Lower lobe of right lung (tissue), 2 donors: Measurements from ENCODE around the gene UCN. TPM values are rescaled to one million over a fixed set of nuclear protein-coding genes. Genes with fewer than 3 reads are reported as not detected.
"Not testable (repeated sequence)": the region's sequence is repeated elsewhere in the genome, so short reads cannot be mapped to it uniquely, and the experiment has no call there.

Experiments used
- ATAC-seq, 2 donors: fragments of 200-7000 bp; cut with Tn5 transposase; one replicate each; pipeline ENCODE4 v1.9.1; 2020 to 2022; ENCODE audit warnings: mild to moderate bottlenecking in 2 of 2, moderate library complexity in 2 of 2
- DNase-seq: peaks from one replicate; pipeline ENCODE4 v3.0.0-alpha.2; 2020
- H3K27ac ChIP-seq: fragments of 200-600 bp; one replicate; pipeline ENCODE4 v1.8.0; 2022
- H3K27me3 ChIP-seq: fragments of 200-600 bp; one replicate; pipeline ENCODE4 v1.8.0; 2022; ENCODE audit warnings: low read depth
- H3K36me3 ChIP-seq: fragments of 200-600 bp; one replicate; pipeline ENCODE4 v1.8.0; 2022; ENCODE audit warnings: mild to moderate bottlenecking
- H3K4me1 ChIP-seq: fragments of 200-600 bp; one replicate; pipeline ENCODE4 v1.8.0; 2022
- H3K4me3 ChIP-seq: fragments of 200-600 bp; one replicate; pipeline ENCODE4 v1.8.0; 2022; ENCODE audit warnings: mild to moderate bottlenecking
- H3K9me3 ChIP-seq: fragments of 200-600 bp; one replicate; pipeline ENCODE4 v1.8.0; 2022
- intact Hi-C: fragments of 100-400 bp; cut with DNase I; formaldehyde crosslinking; loops from one replicate; pipeline ENCODE4 v1.11.0; 2022
- total RNA-seq: library from RNA; stranded (reverse); fragmentation: NEBNext Ultra II Directional; extraction: Animal tissue kit (Norgen Biotek cat#: 25700); gene quantifications from one replicate; pipeline ENCODE4 v1.2.1, GENCODE V29; 2021
- TF ChIP-seq, protein P1 (sequence below): fragments of 200-600 bp; IDR thresholded peaks from one replicate; pipeline ENCODE4 v1.8.0; 2022; ENCODE audit warnings: antibody characterized with exemption, mild to moderate bottlenecking
- donor health status: DM: no; HTN: yes; CAD: no; lungs with severe emphysema.

UCN gene
- total RNA-seq, 1 donor from 2014 or later = 4.0 TPM

DNA sequence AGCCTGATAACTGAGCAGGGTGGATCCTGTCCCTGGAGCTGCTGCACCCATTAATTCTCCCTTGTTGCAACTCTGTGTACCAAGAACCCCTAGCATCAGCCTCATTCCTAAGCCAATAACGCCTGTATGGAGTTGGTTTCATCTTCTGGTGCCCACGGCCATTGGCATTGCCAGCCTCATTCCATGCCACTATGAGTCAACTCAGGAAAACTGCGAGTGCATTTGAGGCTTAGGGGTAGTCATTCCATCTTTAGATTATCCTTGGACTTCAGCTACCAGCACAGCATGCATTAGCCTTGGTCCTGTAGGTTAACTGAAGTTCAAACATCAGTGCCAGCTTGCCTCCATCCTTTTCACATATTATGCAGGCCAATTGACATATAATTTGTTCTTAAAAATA lies 27.4 kb downstream of the UCN start:
- Histone ChIP-seq H3K9me3 (no peaks in the 10 kb centered on the region), H3K27ac (no peak overlapping the region), H3K36me3 (no peaks in the 10 kb centered on the region), H3K4me3 (no peak overlapping the region), H3K4me1 (peaks cover 8% of the 10 kb centered on the region), H3K27me3 (peaks cover 10% of the 10 kb centered on the region)
- DNase-seq = no peak
- no peak for ATAC-seq
- TF ChIP-seq, protein P1, sequence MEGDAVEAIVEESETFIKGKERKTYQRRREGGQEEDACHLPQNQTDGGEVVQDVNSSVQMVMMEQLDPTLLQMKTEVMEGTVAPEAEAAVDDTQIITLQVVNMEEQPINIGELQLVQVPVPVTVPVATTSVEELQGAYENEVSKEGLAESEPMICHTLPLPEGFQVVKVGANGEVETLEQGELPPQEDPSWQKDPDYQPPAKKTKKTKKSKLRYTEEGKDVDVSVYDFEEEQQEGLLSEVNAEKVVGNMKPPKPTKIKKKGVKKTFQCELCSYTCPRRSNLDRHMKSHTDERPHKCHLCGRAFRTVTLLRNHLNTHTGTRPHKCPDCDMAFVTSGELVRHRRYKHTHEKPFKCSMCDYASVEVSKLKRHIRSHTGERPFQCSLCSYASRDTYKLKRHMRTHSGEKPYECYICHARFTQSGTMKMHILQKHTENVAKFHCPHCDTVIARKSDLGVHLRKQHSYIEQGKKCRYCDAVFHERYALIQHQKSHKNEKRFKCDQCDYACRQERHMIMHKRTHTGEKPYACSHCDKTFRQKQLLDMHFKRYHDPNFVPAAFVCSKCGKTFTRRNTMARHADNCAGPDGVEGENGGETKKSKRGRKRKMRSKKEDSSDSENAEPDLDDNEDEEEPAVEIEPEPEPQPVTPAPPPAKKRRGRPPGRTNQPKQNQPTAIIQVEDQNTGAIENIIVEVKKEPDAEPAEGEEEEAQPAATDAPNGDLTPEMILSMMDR = no peak
- intact Hi-C loops = no loop called here

DNA sequence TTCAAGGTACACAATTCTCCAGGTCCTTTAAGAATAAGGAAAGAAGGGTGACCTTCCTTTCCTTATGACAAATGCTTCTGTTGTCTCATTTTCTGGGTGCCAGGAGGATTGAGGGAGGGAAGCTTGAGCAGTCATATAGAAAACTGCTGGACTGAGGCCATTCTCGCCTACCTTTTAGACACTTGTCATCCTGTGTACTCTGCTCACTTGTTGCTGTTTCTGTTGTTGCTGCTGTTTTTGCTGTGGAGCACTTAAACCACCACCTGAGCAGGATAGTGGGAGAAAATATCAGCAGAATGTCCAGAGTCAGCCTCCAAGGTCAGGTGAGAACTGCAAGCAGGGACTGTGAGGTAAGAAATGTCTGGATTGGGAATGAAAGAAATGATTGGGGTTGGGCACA lies 30.2 kb downstream of the UCN start:
- TF ChIP-seq, protein P1 = no peak
- DNase-seq (no peak), ATAC-seq (no peak)
- Histone ChIP-seq H3K36me3 (no peaks in the 10 kb centered on the region), H3K4me3 (no peak overlapping the region), H3K9me3 (no peaks in the 10 kb centered on the region), H3K27me3 (peaks cover 4% of the 10 kb centered on the region), H3K4me1 (peaks cover 8% of the 10 kb centered on the region), H3K27ac (no peak overlapping the region)
- intact Hi-C loops = no loop called here

DNA sequence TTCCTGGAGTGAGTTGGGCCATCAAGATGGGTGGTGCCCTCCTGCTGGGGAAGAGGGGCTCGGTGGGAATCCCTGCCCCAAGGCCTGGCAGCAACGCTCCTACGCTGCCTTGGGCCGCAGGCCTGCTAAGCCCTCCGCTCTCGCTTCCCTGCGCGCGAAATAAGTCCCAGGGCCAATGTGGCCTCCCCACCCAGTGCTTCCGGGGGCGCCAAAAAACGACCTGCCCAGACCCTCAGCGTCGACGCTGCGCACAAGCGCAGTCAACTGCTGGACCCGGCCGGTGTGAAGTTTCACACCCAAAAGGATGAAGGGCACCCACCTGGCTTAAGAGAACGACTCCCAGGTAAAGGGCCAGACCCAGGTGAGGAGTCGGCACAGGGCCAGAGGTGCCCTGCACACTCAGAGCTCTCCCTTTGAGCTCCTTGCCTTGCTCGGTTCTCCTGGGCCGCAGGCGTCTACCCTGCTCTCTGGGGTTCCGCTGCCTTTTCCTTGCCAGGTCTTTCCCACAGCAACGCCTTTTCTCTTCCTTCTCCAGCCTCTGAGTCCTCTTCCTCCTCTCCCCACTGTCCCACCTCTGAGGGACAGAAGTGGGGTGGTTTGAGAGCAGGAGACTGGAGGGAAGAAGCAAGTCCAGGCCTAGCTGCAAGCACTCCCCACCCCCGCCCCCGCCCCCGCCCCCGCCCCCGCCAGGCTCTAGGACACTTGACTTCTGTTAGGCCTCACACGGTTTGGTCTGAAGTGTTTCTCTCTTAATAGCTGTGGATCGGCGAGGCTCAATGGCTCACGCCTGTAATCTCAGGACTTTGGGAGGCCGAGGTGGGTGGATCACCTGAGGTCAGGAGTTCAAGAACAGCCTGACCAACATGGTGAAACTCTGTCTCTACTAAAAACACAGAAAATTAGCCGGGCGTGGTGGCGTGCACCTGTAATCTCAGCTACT lies 32.8 kb downstream of the UCN start, which contains the start of gene DNAJC5G:
Gene DNAJC5G (plus strand): TSS at position 223 of the 940 bp plus-strand sequence. CDS start 1,296 bp downstream, outside the sequence.
- H3K36me3 ChIP-seq = no peaks in the 10 kb centered on the region
- no peak within 1 kb of the TSS for H3K4me3 ChIP-seq
- H3K9me3 ChIP-seq = no peaks in the 10 kb centered on the region
- no peak for DNase-seq
- no peak within 1 kb of the TSS for H3K27ac ChIP-seq
- TF ChIP-seq, protein P1 = no peak
- H3K27me3 ChIP-seq = peaks cover 4% of the 10 kb centered on the region
- intact Hi-C loops = no loop called here
- peaks cover 8% of the 10 kb centered on the region for H3K4me1 ChIP-seq
- ATAC-seq = peak; percentile 72 to 73

DNA sequence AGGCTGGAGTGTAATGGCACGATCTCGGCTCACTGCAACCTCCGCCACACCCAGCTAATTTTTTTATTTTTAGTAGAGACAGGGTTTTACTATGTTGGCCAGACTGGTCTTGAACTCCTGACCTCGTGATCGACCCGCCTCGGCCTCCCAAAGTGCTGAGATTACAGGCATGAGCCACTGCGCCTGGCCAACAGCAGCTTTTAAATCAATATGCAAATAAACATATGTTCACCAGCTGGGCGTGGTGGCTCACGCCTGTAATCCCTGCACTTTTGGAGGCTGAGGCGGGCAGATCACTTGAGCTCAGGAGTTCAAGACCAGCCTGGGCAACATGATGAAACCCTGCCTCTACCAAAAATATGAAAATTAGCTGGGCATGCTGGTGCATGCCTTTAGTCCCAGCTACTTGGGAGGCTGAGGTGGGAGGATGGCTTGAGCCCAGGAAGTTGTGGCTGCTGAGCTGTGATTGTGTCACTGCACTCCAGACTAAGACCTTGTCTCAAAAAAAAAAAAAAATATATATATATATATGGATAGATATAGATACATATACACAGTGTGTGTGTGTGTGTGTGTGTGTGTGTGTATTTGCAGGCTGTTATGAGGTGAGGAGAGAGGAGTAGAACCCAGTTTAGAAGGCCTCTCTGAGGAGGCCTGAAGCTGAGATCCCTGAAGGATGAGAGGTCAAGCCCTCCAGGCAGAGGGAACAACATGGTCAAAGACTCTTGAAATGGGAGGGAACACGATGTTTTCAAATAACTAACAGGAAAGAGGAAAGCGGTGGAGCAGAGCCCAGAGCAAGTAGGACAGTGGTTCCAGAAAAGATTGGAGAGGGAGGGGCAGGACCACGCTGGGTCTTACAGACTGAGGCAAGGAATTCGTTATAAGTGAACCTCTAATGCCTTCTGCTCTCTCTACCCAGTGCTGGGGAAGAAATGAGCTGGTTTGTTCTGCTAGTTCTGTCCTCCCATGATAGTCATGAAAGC lies 35.4 kb downstream of the UCN start:
- H3K27ac ChIP-seq, intact Hi-C loops, H3K36me3 ChIP-seq, ATAC-seq, DNase-seq, H3K4me3 ChIP-seq, H3K9me3 ChIP-seq, H3K4me1 ChIP-seq: not testable (repeated sequence)
- peaks cover 15% of the 10 kb centered on the region for H3K27me3 ChIP-seq

DNA sequence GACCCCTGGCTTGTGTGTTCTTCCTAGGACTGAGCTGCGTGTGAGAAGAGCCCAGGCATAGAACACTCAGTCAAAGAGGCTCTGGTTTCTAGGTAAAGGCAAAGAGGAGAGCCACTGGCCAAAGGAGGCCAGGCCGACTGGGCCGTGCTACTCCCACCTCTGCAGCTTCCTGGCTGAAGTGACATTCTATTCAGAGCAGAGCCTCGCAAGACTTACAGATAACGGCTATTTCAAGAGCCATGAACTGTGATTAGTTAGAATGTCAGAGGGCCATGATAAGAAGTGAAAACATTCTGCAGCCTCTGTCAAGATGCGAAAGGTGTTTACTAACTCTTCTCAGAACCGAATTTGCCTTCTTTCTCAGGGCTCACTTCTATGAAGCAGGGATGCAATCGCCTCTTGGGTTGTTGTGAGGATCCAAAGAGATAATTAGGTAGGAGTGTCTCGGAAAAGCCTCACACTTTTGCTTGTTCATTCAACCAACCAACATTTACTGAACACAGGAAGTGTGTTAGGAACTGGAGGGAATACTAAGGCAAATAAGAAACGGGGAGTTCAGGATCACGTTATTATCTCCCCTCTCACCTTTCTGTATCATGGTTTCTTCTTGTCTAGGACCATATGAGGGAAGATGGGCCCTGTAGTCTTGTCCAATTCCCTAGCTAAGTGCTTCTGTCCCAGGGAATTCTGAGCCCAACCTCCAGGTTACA lies 36.5 kb downstream of the UCN start:
- TF ChIP-seq, protein P1 = no peak
- Histone ChIP-seq H3K4me3 (no peak overlapping the region), H3K9me3 (no peaks in the 10 kb centered on the region), H3K36me3 (no peaks in the 10 kb centered on the region), H3K27me3 (peaks cover 16% of the 10 kb centered on the region), H3K27ac (no peak overlapping the region), H3K4me1 (no peaks in the 10 kb centered on the region)
- no peak for ATAC-seq
- intact Hi-C loops = no loop called here
- no peak for DNase-seq
